Measurements from ENCODE around the gene ZKSCAN2.

DNA sequence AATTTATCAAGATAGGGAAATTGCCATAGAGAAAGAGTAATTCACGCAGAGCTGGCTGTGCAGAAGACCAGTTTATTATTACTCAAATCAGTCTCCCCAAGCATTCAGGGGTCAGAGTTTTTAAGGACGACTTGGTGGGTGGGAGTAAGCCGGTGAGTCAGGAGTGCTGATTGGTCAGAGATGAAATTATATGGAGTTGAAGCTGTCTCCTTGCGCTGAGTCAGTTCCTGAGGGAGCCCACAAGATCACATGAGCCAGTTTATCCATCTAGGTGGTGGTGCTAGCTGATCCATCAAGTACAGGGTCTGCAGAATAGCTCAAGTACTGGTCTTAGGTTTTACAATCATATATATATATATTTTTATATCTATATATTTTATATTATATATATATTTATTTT lies 46.9 kb downstream of the ZKSCAN2 start:
- TF ChIP-seq, protein P1, sequence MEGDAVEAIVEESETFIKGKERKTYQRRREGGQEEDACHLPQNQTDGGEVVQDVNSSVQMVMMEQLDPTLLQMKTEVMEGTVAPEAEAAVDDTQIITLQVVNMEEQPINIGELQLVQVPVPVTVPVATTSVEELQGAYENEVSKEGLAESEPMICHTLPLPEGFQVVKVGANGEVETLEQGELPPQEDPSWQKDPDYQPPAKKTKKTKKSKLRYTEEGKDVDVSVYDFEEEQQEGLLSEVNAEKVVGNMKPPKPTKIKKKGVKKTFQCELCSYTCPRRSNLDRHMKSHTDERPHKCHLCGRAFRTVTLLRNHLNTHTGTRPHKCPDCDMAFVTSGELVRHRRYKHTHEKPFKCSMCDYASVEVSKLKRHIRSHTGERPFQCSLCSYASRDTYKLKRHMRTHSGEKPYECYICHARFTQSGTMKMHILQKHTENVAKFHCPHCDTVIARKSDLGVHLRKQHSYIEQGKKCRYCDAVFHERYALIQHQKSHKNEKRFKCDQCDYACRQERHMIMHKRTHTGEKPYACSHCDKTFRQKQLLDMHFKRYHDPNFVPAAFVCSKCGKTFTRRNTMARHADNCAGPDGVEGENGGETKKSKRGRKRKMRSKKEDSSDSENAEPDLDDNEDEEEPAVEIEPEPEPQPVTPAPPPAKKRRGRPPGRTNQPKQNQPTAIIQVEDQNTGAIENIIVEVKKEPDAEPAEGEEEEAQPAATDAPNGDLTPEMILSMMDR (IDR thresholded peaks at IDR 0.05): no peak
- TF ChIP-seq POLR2A (IDR thresholded peaks at IDR 0.05): no peak

All from adrenal gland (tissue), 5 donors.